ENCODE data around the gene VGLL2. TPM values are rescaled to one million over a fixed set of nuclear protein-coding genes. Genes with fewer than 3 reads are reported as not detected.

Gene VGLL2
- total RNA-seq, 3 donors from 2014 or later, result not detected

- intact Hi-C loops (cut with DNase I, micrococcal nuclease), result no loop called here
- no peaks in the 10 kb centered on the region for H3K4me1 ChIP-seq (ENCODE audit: low read depth)
- DNase-seq (no peak), ATAC-seq (no peak)
- TF ChIP-seq, protein P1, sequence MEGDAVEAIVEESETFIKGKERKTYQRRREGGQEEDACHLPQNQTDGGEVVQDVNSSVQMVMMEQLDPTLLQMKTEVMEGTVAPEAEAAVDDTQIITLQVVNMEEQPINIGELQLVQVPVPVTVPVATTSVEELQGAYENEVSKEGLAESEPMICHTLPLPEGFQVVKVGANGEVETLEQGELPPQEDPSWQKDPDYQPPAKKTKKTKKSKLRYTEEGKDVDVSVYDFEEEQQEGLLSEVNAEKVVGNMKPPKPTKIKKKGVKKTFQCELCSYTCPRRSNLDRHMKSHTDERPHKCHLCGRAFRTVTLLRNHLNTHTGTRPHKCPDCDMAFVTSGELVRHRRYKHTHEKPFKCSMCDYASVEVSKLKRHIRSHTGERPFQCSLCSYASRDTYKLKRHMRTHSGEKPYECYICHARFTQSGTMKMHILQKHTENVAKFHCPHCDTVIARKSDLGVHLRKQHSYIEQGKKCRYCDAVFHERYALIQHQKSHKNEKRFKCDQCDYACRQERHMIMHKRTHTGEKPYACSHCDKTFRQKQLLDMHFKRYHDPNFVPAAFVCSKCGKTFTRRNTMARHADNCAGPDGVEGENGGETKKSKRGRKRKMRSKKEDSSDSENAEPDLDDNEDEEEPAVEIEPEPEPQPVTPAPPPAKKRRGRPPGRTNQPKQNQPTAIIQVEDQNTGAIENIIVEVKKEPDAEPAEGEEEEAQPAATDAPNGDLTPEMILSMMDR (IDR thresholded peaks at IDR 0.05), result no peak
- no peaks in the 10 kb centered on the region for H3K36me3 ChIP-seq (ENCODE audit: low read depth)
- no peaks in the 10 kb centered on the region for H3K9me3 ChIP-seq
- no peak overlapping the region for H3K4me3 ChIP-seq
Measured at GRCh38 chr6:117253785-117254184, 11.6 kb upstream of the VGLL2 start.

GRCh38 chr6:117262799-117263198 lies 2.6 kb upstream of the VGLL2 start:
- Histone ChIP-seq H3K36me3 (ENCODE audit: low read depth) (no peaks in the 10 kb centered on the region), H3K4me1 (ENCODE audit: low read depth) (peaks cover 22% of the 10 kb centered on the region), H3K9me3 (no peaks in the 10 kb centered on the region), H3K4me3 (no peak overlapping the region)
- ATAC-seq, result no peak
- intact Hi-C loops (cut with DNase I, micrococcal nuclease), result no loop called here
- no peak for DNase-seq
- TF ChIP-seq, protein P1 (IDR thresholded peaks at IDR 0.05), result no peak

DNA sequence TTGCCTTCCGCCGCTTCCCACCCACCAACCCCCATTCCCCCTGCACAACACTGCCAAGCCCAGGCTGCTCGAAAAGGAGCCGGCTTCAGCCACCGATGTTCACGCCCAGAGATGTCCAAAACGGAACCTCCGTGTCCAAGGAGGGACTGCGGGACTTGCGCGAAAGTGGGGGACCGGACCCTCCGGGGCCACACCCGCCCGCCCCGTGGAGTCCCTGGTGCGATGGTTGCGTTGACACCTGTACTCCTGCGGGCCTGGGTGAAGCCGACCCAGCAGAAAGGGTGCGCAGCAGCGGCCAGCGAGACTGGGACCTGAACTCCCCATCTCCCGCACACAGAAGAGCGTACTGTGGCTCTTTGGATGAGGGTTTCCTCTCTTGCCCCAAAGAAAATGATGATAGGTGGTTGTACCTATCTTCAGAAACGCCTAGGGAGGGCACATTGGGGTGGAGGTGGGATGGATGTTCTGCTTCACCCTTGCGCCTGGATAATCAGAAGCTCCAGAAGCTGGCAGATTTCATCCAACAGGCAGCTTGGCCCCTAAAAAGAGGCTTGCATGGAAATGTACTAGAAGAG lies 1.9 kb upstream of the VGLL2 start:
- no peak for ATAC-seq
- intact Hi-C loops (cut with DNase I, micrococcal nuclease), result no loop called here

DNA sequence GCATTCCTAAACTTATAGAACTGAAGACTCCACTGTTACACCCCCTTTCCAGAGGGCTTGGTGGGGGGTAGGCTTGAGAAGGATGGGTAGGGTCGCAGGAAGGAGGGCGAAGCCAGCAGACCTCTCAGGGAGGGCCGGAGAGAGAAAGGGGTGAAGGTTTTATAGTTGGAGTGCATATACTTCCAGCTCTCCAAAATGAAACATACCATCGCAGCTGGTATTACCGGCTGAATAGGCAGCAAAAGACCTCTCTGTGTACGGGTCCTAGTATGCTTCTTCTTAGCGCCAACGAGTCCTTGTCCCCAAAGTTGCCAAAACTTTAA lies 1.0 kb upstream of the VGLL2 start:
- TF ChIP-seq, protein P1 (IDR thresholded peaks at IDR 0.05), result no peak
- Histone ChIP-seq H3K36me3 (ENCODE audit: low read depth) (no peaks in the 10 kb centered on the region), H3K4me1 (ENCODE audit: low read depth) (peaks cover 22% of the 10 kb centered on the region), H3K4me3 (no peak overlapping the region), H3K9me3 (no peaks in the 10 kb centered on the region)
- intact Hi-C loops (cut with DNase I, micrococcal nuclease), result no loop called here
- no peak for DNase-seq
- ATAC-seq, result peak; percentile 8

More for the DNA sequence above, 1.9 kb upstream of the VGLL2 start:
- TF ChIP-seq, protein P1 (IDR thresholded peaks at IDR 0.05), result no peak
- Histone ChIP-seq H3K4me1 (ENCODE audit: low read depth) (peaks cover 22% of the 10 kb centered on the region), H3K9me3 (no peaks in the 10 kb centered on the region), H3K4me3 (no peak overlapping the region), H3K36me3 (ENCODE audit: low read depth) (no peaks in the 10 kb centered on the region)
- DNase-seq, result no peak

- TF ChIP-seq, protein P1 (IDR thresholded peaks at IDR 0.05), result no peak
- intact Hi-C loops (cut with DNase I, micrococcal nuclease), result no loop called here
- Histone ChIP-seq H3K36me3 (ENCODE audit: low read depth) (no peaks in the 10 kb centered on the region), H3K9me3 (no peaks in the 10 kb centered on the region), H3K4me1 (ENCODE audit: low read depth) (peaks cover 22% of the 10 kb centered on the region), H3K4me3 (no peak overlapping the region)
- ATAC-seq, result peak; percentile 32
- peak in 1 of 3 donors; percentile 25 for DNase-seq
Measured at GRCh38 chr6:117264692-117265409, 507 bp upstream of the VGLL2 start.

Measured in mucosa of descending colon (tissue), 3 donors.